HuH-7.5 (cell line): ENCODE measurements around the gene HPDL.
"Not testable (repeated sequence)": the region's sequence is repeated elsewhere in the genome, so short reads cannot be mapped to it uniquely, and the experiment has no call there.

Experiments
- DNase-seq: peaks from one replicate; pipeline ENCODE4 v3.0.0; 2011; ENCODE audit warnings: low spot score

Gene HPDL

DNA sequence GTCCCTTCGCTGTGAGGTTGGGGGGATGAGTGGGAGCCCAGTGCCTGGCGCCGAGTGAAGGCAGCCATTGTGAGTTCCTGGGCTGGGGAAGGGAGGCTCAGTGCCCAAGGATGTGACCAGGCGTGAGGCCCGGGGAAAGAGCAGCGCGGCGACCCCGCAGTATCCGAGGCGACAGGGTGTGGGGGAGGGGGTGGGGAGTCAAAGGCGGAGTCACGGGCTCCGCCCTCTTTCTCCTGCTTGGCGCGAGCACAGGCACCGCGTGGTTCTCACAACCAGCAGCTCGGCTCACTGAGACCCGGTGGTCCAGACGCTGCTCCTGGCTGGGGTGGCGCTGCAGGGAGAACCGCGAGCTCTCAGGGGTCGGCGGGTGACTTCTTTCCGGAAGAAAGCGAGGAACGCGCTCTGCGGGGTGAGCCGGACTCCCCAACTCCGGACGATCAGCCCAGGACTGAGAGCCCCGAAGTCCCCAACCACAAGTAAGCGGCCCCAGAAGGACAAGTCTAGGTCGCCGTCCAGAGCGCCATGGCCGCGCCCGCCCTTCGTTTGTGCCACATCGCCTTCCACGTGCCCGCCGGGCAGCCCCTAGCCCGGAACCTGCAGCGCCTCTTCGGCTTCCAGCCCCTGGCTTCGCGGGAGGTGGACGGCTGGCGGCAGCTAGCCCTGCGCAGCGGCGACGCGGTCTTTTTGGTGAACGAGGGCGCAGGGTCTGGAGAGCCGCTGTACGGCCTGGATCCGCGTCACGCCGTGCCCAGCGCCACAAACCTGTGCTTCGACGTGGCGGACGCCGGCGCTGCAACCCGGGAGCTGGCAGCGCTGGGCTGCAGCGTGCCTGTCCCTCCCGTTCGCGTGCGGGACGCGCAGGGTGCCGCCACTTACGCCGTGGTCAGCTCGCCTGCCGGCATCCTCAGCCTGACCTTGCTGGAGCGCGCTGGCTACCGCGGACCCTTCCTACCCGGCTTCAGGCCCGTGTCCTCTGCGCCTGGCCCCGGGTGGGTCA, at the start of gene HPDL:
HPDL (plus strand) TSS at position 269 of the 997 bp plus-strand sequence; CDS start at position 523, 254 bp downstream.
- DNase-seq, result no peak

DNA sequence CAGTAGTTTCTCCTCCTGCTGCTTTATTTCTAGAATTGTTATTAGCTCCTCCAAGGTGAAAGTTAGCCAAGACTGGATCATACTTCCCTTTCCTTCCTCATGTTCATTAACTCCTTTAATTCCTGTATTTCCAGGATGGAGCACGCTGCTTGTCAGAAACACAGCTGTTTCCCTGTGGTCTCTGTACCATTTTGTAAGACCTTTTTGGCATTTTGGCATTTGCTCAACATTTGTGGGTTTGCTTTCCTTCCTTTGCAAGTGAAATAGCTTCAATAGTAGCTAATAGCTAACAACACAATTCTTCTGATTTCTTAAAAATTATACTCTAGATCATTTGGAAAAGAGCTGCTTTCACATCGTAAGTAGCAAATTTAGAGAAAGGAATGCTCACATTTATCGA, 44.3 kb upstream of the HPDL start:
- no peak for DNase-seq

DNA sequence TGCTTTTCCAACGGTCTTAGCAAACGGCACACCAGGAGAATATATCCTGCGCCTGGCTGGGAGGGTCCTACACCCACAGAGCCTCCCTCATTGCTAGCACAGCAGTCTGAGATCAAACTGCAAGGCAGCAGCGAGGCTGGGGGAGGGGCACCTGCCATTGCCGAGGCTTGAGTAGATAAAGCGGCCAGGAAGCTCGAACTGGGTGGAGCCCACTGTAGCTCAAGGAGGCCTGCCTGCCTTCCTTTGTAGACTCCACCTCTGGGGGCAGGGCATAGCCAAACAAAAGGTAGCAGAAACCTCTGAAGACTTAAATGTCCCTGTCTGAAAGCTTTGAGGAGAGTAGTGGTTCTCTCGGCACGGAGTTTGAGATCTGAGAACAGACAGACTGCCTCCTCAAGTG, 41.8 kb upstream of the HPDL start:
- not testable (repeated sequence) for DNase-seq

DNA sequence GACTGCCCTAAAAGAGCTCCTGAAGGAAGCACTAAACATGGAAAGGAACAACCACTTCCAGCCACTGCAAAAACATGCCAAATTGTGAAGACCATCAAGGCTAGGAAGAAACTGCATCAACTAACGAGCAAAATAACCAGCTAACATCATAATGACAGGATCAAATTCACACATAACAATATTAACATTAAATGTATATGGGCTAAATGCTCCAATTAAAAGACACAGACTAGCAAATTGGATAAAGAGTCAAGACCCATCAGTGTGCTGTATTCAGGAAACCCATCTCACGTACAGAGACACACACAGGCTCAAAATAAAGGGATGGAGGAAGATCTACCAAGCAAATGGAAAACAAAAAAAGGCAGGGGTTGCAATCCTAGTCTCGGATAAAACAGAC, 40.2 kb upstream of the HPDL start:
- DNase-seq, result not testable (repeated sequence)

DNA sequence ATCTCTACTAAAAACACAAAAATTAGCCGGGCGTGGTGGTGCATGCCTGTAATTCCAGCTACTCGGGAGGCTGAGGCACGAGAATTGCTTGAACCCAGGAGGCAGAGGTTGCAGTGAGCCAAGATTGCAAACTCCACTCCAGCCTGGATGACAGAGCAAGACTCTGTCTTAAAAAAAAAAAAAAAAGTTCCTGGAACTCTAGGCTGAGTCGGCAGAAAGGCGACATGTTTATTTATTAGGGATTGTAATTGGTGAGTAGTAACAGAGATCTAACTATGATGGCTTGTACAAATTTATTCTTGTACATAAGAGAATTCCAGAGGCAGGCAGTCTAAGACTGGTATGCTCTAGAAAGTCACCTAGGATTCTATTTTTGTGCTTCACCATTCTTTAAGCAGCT, 35.7 kb upstream of the HPDL start:
- DNase-seq, result not testable (repeated sequence)

DNA sequence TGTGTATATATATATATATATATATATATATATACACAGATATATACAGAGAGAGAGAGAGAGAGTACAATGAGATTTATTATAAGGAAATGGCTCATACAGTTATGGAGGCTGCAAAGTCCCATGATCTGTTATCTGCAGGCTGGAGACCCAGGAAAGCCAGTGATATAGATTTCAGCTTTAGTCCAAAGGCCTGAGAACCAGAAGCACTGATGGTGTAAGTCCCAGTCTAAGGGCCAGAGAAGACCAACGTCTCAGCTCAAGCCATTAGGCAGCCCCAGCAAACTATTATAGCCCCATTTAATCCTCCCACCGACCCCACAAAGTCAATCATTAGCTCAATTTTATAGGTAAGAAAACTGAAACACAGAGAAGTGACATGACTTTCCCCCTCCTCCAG, 35.0 kb upstream of the HPDL start:
- no peak for DNase-seq

DNA sequence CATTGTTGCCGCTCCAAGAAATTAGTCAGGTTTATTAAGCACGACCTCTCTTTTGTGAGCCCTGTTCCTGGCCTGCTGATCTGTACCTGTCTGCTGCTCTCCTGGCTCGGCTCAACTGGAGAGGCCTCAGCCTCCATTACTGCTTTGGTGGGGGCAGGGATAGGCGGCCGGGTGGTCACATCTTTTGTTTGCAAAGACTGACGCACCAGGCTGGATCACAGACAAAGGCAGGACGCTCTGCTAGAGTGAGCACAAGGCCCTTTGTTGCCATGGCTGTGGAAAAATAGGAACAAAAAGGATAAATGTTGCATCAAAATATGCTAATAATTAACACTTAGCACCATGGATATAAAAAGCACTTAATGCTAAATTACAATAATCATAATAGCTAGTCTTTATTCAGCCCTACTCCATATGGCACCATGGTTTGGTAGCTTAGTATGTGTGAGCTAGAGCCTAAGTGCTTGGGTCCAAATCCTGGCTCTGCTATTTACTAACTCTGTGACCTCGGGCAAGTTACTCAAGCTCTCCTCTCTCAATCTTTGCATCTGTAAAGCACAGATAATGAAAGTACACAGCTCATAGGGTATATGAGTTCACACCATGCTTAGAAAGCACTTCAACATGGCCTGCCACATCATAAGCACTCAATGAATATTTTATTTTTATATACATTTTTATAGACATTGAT, 28.9 kb upstream of the HPDL start:
- peak; percentile 11 for DNase-seq

DNA sequence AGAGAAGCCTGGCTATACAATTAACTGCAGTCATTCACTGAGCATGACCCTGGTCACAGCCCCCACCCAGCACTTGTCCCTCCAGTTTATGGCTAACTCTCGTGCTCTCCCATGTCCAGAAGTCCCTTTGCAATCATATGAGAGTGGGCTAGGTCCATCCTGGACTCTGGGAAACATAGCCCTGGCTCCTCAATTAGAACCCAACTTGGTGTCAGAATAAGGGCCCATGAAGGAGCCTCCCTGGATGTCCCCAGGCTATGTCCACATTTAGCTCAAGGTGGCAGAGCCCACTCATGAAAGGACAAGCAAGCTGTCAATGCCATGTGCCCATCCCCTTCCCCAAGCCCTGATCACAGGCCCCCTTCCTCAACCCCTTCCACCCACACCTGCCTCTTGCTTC, 27.4 kb upstream of the HPDL start:
- DNase-seq, result no peak

DNA sequence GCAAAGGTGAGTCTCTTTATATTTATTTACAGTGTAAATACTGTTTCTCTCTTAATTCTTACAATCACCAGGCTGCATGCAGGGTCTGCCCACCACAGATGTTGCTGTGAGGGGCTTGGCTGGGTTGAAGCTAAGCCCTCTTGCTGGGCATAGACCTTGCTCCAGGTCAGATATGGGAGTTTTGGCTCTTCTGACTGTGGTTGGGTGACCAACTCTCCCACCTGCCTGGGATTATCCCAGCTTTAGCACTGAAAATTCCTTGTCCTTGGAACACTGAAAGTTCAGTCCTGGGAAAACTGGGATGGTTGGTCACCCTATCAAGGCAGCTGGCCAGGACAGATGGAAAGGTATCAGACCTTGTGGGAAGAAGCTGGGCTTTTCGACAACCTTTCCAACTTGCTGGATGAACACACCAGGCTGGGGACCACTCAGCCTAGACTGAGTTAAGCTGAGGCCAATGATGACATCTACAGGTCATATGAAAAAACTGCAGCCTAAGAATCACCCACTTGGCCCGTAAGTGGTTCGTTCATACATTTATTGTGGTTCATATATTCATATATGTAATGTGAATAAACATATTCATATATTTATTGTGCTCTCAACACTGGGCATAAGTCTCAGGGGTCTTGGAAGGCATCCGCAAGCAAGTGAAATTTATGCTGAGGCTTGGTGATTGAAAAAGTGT, 26.6 kb upstream of the HPDL start:
- DNase-seq, result peak; percentile 31

DNA sequence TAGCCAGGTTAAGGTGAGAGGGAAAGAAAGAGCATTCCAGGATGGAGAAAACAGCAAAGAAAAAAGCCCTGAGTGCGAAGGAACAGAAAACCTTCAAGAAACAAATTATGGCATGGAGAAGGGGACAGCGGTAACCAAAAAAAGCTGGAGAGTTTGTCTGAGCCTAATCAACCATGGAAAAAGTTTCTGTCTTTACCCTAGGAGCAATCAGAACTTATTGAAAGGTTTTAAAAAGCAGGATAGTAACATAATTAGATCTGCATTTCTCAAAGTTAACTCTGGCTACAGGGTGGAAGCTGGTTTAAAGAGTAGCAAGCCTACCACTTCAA, 26.1 kb upstream of the HPDL start:
- DNase-seq, result no peak

DNA sequence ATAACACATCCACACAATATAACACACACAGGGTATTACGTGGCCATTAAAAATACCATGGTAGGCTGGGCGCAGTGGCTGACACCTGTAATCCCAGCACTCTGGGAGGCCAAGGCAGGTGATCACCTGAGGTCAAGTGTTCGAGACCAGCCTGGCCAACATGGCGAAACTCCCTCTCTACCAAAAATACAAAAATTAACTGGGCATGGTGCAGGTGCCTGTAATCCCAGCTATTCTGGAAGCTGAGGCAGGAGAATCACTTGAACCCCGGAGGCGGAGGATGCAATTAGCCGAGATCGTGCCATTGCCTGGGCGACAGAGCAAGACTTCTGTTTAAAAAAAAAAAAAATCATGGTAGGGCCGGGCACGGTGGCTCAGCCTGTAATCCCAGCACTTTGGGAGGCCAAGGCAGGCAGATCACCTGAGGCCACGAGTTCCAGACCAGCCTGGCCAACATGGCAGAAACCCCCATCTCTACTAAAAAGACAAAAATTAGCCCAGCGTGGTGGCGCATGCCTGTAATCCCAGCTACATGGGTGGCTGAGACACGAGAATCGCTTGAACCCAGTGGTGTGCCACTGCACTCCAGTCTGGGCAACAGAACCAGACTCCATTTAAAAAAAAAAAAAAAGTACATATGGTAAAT, 24.1 kb upstream of the HPDL start:
- DNase-seq, result no peak

DNA sequence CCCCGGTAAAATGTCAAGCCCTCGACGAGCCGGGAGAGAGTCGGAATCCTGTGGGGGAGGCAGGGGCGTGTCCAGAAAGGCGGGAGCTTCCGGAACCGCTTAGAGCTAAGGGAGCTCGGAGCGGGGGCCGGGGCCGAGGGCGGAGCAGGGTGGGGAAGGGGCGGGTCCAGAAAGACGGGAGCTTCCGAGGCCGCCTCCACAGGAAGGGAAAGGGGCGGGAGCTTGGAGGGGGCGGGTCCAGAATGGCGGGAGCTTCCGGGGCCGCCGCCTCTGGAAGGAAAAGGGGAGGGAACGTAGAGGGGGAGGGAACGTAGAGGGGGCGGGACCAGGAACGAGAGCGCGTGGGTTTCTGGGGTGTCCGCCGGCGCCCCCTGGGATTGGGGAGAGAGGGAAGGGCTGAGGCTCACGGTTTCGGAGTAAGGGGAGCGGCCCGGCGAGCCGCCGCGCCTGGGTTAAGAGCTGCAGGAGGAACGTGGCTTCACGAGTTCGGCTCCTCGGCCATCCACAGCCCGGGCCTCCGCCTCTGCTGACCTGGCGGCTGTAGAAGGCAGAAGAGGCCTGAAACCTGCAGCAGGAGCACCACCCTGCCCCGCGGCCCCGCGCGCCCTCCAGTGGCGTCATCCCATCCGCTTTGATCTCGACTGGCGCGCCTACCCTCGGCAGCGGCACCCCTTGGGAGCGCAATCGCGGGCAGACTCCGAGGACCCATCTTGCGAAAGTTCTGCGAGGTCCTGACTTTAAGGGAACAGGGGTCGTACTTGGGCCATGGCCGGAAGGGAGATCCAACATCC, 23.0 kb upstream of the HPDL start:
- DNase-seq, result peak; percentile 83

DNA sequence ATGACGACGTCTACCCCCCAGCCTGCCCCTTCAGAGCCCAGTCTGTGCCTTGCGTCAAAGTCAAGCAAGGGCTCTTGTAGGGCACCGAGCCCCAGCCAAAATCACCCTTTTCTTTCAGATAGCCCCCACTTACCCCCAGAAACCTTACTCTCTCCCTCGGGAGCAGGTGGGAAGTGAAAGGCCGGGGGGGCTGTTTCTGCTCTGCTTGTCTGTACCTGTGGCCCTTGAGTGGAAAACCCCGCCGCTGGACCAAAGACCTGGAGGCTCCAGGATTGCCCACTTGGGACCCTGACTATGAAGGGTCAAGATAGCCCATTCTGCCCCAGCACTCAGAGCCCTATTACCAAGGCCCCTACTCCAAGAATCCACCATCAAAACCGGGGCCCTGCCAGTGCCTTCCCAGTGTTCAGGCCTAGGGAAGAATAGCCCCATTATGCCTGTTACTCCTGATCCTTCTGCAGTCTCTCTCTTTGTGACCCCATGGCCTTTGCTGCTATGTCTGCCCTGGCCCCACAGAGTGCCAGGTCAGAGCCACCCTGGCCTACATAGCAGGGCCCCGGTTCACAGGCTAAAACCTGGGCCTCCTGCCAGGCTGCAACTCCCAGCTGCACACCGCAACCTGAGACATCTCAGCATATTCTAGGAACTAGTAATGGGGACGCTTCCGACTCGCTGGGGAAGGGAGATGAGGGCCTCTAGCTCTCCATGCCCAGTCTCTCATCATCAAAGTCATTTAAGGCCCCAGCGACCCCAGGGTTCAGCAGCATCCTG, 22.2 kb upstream of the HPDL start:
- DNase-seq, result peak; percentile 10

DNA sequence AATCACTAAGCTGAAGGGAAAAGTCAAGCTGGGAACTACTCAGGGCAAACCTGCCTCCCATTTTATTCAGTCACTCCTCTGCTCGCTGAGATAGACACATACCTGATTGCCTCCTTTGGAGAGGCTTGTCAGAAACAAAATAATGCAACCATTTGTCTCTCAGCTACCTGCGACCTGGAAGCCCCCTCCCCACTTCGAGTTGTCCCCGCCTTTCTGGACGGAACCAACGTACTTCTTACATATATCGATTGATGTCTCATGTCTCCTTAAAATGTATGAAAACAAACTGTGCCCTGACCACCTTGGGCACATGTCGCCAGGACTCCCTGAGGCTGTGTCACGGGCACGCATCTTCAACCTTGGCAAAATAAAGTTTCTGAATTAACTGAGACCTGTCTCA, 21.5 kb upstream of the HPDL start:
- DNase-seq, result no peak

DNA sequence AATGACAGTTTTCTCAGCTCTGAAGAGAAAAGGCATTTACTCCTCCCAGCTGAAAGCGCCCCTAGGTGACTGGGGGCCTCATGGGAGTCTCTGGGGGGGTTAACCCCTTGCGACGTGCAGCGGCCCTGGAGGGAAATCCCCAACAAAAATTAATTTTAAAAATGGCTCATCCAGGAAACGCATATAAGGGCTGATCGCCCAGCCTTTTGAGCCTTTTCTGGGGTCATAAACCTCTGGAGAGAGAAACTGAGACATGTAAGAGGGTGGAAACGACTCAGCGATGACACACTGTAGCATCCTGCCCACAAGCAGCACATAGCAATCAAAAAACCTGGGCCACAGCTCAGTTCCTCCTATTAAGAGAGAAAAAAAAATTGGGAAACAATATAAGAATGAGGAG, 20.4 kb upstream of the HPDL start:
- no peak for DNase-seq

DNA sequence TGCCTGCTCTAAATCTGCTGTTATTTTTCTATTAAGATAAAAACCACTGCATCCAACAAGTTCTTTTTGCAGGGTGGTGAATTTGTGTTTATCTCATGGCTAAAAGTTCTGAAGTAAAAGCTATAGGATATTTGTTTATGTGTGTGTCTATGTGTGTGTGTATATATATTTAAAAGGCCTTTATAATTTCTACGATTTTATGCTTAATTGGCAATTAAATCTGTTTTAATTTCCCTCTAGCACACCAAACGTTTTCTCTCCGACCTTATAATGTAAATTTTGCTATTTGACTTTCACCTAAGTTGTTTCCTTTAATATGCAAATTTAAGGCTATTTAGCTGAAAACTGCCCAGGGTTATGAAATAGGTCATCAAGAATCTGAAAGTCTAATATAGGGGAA, 19.8 kb upstream of the HPDL start:
- DNase-seq, result no peak

DNA sequence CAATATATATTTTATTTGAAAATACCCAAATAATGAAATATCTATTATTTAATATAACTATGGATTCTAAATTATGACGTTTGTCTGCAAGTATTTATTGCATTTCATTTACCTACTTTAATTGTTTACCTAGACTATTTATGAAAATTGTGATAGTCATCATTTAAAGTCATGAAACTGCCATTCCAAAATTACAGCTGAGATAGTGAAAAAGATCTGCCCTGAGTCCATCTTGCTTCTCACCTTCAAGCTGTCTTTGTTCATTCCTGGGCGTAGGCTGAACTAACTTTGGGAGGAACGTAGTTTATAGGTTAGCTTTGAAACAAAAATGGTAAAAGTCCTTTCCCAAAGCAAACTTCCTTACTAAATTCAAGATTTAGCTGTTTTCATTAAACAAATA, 12.4 kb upstream of the HPDL start:
- no peak for DNase-seq

DNA sequence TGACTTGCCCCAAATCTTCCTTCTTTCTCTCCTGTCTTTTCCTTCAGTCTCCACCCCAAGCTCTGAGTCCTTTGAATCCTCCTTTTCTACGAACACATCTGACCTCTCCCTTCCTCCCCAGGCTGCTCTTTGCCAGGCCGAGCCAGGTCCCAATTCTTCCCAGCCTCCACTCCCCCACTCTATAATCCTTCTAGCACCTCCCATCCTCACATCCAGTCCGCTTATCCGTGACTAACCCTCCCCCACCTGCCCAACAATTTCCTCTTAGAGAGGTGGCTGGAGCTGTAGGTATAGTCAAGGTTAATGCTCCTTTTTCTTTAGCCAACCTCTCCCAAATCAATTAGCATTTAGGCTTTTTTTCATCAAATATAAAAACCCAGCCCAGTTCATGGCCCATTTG, 9.5 kb upstream of the HPDL start:
- no peak for DNase-seq

DNA sequence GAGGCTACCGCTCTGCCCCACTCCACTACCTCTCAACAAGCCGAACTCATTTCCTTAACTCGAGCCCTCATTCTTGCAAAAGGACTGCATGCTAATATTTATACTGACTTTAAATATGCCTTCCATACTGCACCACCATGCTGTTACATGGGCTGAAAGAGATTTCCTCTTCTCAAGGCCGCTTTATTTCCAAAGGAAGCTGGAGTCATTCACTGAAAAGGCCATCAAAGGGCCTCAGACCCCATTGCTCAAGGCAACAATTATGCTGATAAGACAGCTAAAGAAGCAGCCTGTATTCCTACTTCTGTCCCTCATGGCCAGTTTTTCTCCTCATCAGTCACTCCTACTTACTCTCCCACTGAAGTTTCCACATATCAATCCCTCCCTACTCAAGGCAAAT, 6.9 kb upstream of the HPDL start:
- no peak for DNase-seq

DNA sequence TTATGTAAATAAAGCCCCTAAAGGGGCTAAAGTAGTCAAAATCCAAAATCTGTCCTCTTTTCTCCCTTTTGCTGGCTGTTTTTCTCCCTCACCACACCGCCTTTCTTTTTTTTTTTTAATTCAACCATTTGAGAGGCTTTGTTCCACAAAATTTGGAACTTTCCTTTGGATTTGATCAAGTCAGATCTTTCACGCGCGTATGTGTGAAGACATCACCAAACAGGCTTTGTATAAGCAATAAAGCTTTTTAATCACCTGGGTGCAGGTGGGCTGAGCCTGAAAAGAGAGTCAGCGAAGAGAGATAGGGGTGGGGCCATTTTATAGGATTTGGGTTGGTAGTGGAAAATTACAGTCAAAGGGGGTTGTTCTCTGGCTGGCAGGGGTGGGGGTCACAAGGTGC, 5.3 kb upstream of the HPDL start:
- DNase-seq, result no peak
